ENCODE results near the gene NDUFA7.
A peak's percentile ranks its signal among the peaks of the same experiment; 100 is the strongest.

Gene NDUFA7

DNA sequence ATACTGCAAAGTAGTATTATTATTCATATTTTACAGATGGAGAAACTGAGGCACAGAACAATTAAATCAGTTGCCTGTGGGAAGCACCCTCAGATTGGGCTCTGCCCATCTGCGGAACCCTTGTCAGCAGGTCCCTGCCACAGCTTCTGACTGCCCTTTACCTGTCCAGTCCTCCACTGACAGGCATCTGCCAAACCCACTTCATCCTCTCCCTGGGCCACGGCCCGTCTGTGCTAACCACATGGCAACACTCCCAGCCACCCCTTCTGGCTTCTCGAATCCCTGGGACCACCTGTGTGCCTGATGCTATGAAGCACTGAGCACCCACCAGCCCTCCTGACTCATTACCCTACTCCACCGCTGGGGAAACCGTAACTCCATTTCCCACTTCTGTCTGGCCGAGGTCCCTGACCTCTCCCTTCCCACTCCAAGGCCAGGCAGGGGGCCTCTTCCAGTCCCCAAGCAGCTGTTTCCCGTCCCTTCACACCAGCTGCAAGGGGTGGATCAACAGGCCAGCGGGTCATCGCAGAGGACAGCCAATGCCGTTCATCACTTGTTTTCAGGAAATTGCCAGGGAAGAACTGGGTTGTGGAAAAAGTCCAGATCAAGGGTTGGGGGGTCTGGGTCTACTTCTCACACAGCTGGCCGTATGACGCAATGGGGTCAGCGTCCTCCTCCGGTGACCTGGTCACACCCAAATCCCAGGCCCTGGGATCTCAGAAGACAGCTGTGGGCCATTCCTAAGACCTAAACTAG is 19.3 kb upstream of the NDUFA7 start:
- no peaks in the 10 kb centered on the region for H3K4me1 ChIP-seq (ENCODE audit: control insufficient read depth, insufficient read depth, low read length, poor library complexity, severe bottlenecking)
- no peak overlapping the region for H3K4me3 ChIP-seq (ENCODE audit: extremely low read depth, insufficient read depth, low read length, poor library complexity, severe bottlenecking)
- H3K36me3 ChIP-seq (ENCODE audit: control insufficient read depth, insufficient read depth, low read length) = no peaks in the 10 kb centered on the region
- 59 to 64% methylated on average over 15 of the region's 15 CpGs for WGBS, 2 experiments (ENCODE audit: insufficient coverage in 2 of 2)
- H3K27ac ChIP-seq (ENCODE audit: low read depth, low read length, severe bottlenecking) = no peak overlapping the region
- no peaks in the 10 kb centered on the region for H3K9me3 ChIP-seq (ENCODE audit: control insufficient read depth, low read length)

- no peaks in the 10 kb centered on the region for H3K36me3 ChIP-seq (ENCODE audit: control insufficient read depth, insufficient read depth, low read length)
- WGBS, 2 experiments (ENCODE audit: insufficient coverage in 2 of 2) = 71 to 83% methylated on average over 3 to 4 of the region's 6 CpGs
- H3K4me3 ChIP-seq (ENCODE audit: extremely low read depth, insufficient read depth, low read length, poor library complexity, severe bottlenecking) = no peak overlapping the region
- H3K4me1 ChIP-seq (ENCODE audit: control insufficient read depth, insufficient read depth, low read length, poor library complexity, severe bottlenecking) = peaks cover 1% of the 10 kb centered on the region
- H3K27ac ChIP-seq (ENCODE audit: low read depth, low read length, severe bottlenecking) = no peak overlapping the region
- no peaks in the 10 kb centered on the region for H3K9me3 ChIP-seq (ENCODE audit: control insufficient read depth, low read length)
These were observed 17.7 kb upstream of the NDUFA7 start for GRCh38 chr19:8338835-8339234.

- Histone ChIP-seq H3K9me3 (ENCODE audit: control insufficient read depth, low read length) (no peaks in the 10 kb centered on the region), H3K36me3 (ENCODE audit: control insufficient read depth, insufficient read depth, low read length) (no peaks in the 10 kb centered on the region), H3K27ac (ENCODE audit: low read depth, low read length, severe bottlenecking) (no peak overlapping the region), H3K4me3 (ENCODE audit: extremely low read depth, insufficient read depth, low read length, poor library complexity, severe bottlenecking) (no peak overlapping the region), H3K4me1 (ENCODE audit: control insufficient read depth, insufficient read depth, low read length, poor library complexity, severe bottlenecking) (peaks cover 5% of the 10 kb centered on the region)
- 95 to 98% methylated on average over 5 to 7 of the region's 7 CpGs for WGBS, 2 experiments (ENCODE audit: insufficient coverage in 2 of 2)
These were observed 16.6 kb upstream of the NDUFA7 start for GRCh38 chr19:8337728-8338127.

GRCh38 chr19:8336660-8337059 is 15.5 kb upstream of the NDUFA7 start:
- peaks cover 5% of the 10 kb centered on the region for H3K4me1 ChIP-seq (ENCODE audit: control insufficient read depth, insufficient read depth, low read length, poor library complexity, severe bottlenecking)
- H3K27ac ChIP-seq (ENCODE audit: low read depth, low read length, severe bottlenecking) = no peak overlapping the region
- no peak overlapping the region for H3K4me3 ChIP-seq (ENCODE audit: extremely low read depth, insufficient read depth, low read length, poor library complexity, severe bottlenecking)
- no peaks in the 10 kb centered on the region for H3K9me3 ChIP-seq (ENCODE audit: control insufficient read depth, low read length)
- 82 to 90% methylated on average over 5 to 6 of the region's 8 CpGs for WGBS, 2 experiments (ENCODE audit: insufficient coverage in 2 of 2)
- H3K36me3 ChIP-seq (ENCODE audit: control insufficient read depth, insufficient read depth, low read length) = no peaks in the 10 kb centered on the region

GRCh38 chr19:8336072-8336569 is 14.9 kb upstream of the NDUFA7 start:
- 87 to 94% methylated on average over 17 to 20 of the region's 27 CpGs for WGBS, 2 experiments (ENCODE audit: insufficient coverage in 2 of 2)
- Histone ChIP-seq H3K9me3 (ENCODE audit: control insufficient read depth, low read length) (no peaks in the 10 kb centered on the region), H3K27ac (ENCODE audit: low read depth, low read length, severe bottlenecking) (no peak overlapping the region), H3K4me3 (ENCODE audit: extremely low read depth, insufficient read depth, low read length, poor library complexity, severe bottlenecking) (no peak overlapping the region), H3K36me3 (ENCODE audit: control insufficient read depth, insufficient read depth, low read length) (no peaks in the 10 kb centered on the region), H3K4me1 (ENCODE audit: control insufficient read depth, insufficient read depth, low read length, poor library complexity, severe bottlenecking) (peaks cover 5% of the 10 kb centered on the region)

GRCh38 chr19:8335343-8336071 is 14.3 kb upstream of the NDUFA7 start:
- Histone ChIP-seq H3K9me3 (ENCODE audit: control insufficient read depth, low read length) (no peaks in the 10 kb centered on the region), H3K4me3 (ENCODE audit: extremely low read depth, insufficient read depth, low read length, poor library complexity, severe bottlenecking) (peak overlapping the region; percentile 29), H3K4me1 (ENCODE audit: control insufficient read depth, insufficient read depth, low read length, poor library complexity, severe bottlenecking) (peaks cover 5% of the 10 kb centered on the region), H3K36me3 (ENCODE audit: control insufficient read depth, insufficient read depth, low read length) (no peaks in the 10 kb centered on the region), H3K27ac (ENCODE audit: low read depth, low read length, severe bottlenecking) (no peak overlapping the region)
- 9% methylated on average over 67 to 79 of the region's 79 CpGs for WGBS, 2 experiments (ENCODE audit: insufficient coverage in 2 of 2)

- 3 to 4% methylated on average over 101 to 114 of the region's 117 CpGs for WGBS, 2 experiments (ENCODE audit: insufficient coverage in 2 of 2)
- no peak overlapping the region for H3K27ac ChIP-seq (ENCODE audit: low read depth, low read length, severe bottlenecking)
These were observed 13.5 kb upstream of the NDUFA7 start for GRCh38 chr19:8334458-8335342.

GRCh38 chr19:8333767-8334457 is 12.7 kb upstream of the NDUFA7 start:
- Histone ChIP-seq H3K4me3 (ENCODE audit: extremely low read depth, insufficient read depth, low read length, poor library complexity, severe bottlenecking) (peak overlapping the region; percentile 29), H3K9me3 (ENCODE audit: control insufficient read depth, low read length) (no peaks in the 10 kb centered on the region), H3K4me1 (ENCODE audit: control insufficient read depth, insufficient read depth, low read length, poor library complexity, severe bottlenecking) (peaks cover 5% of the 10 kb centered on the region), H3K36me3 (ENCODE audit: control insufficient read depth, insufficient read depth, low read length) (no peaks in the 10 kb centered on the region), H3K27ac (ENCODE audit: low read depth, low read length, severe bottlenecking) (no peak overlapping the region)
- 5 to 8% methylated on average over 45 to 48 of the region's 48 CpGs for WGBS, 2 experiments (ENCODE audit: insufficient coverage in 2 of 2)

More at GRCh38 chr19:8334458-8335342, 13.5 kb upstream of the NDUFA7 start:
- no peaks in the 10 kb centered on the region for H3K9me3 ChIP-seq (ENCODE audit: control insufficient read depth, low read length)
- H3K36me3 ChIP-seq (ENCODE audit: control insufficient read depth, insufficient read depth, low read length) = no peaks in the 10 kb centered on the region
- H3K4me3 ChIP-seq (ENCODE audit: extremely low read depth, insufficient read depth, low read length, poor library complexity, severe bottlenecking) = peak overlapping the region; percentile 29
- H3K4me1 ChIP-seq (ENCODE audit: control insufficient read depth, insufficient read depth, low read length, poor library complexity, severe bottlenecking) = peaks cover 5% of the 10 kb centered on the region

- Histone ChIP-seq H3K4me3 (ENCODE audit: extremely low read depth, insufficient read depth, low read length, poor library complexity, severe bottlenecking) (peak overlapping the region; percentile 29), H3K27ac (ENCODE audit: low read depth, low read length, severe bottlenecking) (no peak overlapping the region), H3K36me3 (ENCODE audit: control insufficient read depth, insufficient read depth, low read length) (no peaks in the 10 kb centered on the region), H3K9me3 (ENCODE audit: control insufficient read depth, low read length) (no peaks in the 10 kb centered on the region), H3K4me1 (ENCODE audit: control insufficient read depth, insufficient read depth, low read length, poor library complexity, severe bottlenecking) (peaks cover 5% of the 10 kb centered on the region)
- WGBS, 2 experiments (ENCODE audit: insufficient coverage in 2 of 2) = 23 to 29% methylated on average over 41 to 51 of the region's 52 CpGs
These were observed 12.0 kb upstream of the NDUFA7 start for GRCh38 chr19:8332976-8333766.
